NCI-H82 (cell line): ENCODE data around the gene FYN.
A peak's percentile ranks its signal among the peaks of the same experiment; 100 is the strongest.

Experiments
- DNase-seq: peaks from one replicate; lab custom pipeline; 2025; lab: John Stamatoyannopoulos, UW

Gene FYN

DNA sequence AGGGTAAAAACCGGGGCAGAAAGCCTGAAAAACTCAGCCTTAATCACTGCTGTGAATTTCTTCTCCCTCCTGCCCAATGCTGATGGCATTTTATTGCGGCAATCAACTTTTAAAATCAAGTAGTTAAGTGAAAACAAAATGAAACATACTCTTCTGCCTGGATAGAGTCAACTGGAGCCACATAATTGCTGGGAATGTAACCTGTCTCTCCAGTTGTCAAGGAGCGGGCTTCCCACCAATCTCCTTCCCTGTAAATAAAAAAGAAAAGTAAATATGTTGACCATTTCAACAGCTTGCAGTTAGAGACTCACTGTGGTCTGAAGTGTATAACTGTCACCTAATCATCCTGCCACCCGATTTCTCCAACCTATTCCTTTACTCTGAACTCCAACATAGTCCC lies 165.5 kb downstream of the FYN start:
- DNase-seq = no peak

DNA sequence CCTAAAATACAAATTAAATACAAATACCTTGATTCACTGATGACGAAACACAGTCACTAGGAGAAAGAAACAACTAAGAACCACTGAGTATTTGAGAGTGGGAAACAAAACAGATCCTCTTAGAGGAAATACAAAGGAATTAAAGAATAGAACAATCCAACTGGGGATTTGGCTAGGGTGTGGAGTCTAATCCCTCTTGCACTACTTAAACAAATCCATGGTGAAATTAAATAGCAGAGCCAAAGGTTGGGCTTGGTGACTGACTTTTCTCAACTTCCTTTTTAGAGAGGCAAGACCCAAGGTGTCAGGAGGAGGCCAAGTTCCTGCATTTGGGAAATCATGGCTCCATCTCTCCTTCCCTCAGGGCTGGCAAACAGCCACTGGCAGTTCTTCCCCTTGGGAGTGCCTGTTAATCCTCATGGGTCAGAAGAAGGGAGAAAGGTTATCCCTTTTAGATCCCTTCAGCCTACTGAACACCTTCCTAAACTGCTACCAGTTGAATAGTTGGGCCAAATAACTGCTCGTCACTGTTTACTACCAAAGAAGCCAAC lies 166.3 kb downstream of the FYN start:
- DNase-seq = peak; percentile 89

DNA sequence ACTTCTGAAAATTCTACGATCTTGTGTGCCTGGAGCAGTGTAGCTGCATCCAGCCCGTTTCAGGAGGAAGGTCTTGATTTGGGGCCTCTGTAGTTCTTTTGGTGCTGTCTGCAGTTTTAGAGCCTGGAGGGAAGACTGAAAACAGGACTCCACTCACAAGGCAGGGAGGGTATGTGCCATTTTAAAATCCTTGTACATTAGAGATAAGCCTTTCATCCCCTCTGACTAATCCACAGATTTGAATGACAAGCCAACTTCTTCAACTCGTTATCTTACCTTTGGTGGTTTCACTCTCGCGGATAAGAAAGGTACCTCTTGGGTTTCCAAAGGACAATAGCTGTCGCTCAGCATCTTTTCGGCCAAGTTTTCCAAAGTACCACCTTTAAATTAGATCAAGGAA lies 169.5 kb downstream of the FYN start:
- DNase-seq = peak; percentile 90

DNA sequence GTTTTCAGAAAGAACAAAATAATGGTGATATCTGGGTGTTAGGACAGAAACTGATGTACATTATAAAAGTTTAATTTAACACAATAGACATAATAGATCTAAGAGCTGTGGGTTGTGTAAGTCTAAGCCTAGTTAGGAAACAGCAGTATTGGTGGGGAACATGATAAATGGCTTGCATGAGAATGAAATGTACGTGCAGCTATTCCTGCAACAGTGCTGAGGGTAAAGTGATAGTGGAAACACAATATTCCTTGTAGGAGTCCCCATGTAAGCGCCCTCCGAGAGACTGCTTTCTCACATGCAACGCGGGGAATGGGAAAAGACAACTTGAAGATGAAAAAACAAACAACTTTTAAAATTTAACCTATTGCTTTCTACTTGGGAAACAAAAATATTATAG lies 171.0 kb downstream of the FYN start:
- no peak for DNase-seq

DNA sequence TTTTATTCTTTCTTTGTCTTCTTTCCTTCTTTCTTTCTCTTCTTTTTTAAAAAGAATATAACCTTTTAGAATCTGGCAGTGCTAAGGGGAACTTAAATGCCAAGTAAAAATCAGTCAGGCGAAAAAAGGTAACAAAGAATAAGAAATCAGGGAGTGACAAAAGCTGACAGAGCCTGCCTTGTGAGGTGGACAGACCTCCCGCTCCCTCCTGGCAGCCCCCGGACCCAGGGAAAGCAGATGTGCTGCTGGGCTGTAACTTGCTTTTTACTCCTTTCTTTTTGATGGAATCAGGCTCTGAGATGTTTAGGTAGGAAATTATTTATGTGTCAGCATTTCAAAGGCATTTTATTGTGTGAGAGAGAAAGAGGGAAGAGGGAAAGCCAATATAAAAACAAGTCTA lies 172.1 kb downstream of the FYN start:
- no peak for DNase-seq

DNA sequence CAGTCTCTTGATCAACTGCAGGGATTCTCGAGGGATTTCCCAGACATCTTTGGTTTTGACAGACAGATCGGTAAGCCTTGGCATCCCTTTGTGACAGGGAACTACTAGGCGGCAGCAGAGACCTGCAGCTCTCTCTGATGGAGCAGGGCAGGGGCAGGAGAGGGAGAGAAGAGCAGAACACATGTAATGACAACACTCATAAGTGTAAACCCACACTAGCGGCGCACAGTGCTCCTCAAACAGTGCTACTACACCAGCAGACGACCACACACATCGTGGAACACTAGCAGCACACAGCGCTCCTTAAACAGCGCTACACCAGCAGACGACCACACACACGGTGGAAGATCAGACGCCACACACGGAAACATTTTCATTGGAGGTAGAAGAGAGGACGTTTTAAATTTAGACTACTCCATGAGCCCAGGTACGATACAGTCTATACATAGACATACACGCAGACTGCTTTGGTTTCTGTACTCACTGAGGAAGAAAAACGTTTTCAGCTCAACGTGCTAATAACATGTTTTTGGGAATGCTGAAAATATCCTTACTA lies 173.0 kb downstream of the FYN start:
- DNase-seq = peak; percentile 15

DNA sequence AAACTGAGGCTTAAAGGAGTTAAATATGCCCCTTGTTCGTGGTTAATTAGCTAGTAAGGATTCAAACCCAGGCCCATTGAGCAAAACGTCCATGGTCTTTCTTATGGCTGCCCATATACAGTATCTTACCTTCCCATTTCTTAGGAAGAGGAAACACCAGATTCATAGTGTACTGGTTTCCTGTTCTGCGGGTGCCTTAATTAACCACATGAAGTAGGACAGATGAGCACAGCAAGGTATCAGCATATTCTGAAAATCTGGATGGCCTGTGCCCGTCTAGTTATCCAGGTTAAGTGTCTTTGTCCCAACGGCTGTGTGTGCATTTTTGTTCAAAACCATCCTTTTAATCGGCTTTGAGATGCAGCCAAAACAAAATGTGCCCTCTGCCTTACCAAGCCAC lies 174.1 kb downstream of the FYN start:
- DNase-seq = no peak

DNA sequence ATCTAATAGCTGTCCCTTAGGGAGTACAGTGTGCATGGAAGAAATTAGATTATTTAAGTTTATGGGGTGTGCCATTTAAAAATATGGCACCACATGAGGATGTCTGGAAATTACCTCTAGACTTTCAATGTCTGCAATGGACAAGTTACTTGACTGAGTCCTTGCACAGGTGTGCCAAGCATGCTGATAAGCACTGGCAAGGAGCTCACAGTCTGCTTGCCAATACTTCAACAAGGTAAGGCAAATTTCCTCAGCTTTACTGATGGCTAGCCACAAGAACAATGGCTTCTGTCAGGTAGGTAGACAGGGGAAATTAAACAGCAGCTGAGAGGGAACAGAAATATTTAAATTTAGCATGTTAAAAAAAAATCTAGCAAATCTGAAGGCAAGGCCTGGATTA lies 176.4 kb downstream of the FYN start:
- no peak for DNase-seq

DNA sequence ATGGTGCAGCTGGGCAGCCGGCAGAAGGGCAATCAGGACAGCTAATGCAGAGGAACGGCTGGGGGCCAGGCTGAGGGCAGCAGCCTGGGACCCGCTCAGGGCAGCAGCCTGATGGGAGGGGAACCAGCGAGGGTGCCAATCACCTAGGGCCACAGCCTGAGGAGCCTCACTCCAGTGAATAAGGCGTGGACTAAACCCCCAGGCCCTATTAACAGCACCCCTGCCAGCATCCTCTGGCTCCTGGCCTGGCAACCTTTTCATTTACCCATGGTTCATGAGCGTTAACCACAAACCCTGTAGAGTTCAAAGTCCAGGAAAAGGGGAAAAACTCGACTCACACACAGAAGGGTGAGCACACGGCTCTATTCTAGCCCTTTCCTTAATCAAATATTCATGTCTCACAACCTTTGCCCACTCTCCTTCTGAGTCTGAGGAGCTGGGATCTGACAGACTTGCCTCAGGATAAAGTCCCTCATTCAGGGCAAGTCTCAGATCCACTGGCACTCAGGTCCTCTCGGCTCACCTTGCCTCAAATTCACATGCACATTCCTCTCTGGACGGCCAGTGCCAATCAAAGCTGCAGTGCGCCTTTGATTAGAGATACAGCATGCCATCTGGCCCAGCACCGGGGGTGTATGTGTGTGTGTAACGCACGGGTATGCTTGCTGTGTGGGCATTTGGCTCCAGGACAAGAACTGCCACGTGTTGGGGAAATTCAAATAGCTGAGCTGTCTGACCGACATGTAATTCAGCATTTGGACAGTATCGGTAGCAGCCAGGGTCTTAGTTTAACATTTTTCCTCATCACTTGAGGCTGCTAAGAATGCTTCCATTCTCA lies 180.7 kb downstream of the FYN start:
- peak; percentile 46 for DNase-seq

DNA sequence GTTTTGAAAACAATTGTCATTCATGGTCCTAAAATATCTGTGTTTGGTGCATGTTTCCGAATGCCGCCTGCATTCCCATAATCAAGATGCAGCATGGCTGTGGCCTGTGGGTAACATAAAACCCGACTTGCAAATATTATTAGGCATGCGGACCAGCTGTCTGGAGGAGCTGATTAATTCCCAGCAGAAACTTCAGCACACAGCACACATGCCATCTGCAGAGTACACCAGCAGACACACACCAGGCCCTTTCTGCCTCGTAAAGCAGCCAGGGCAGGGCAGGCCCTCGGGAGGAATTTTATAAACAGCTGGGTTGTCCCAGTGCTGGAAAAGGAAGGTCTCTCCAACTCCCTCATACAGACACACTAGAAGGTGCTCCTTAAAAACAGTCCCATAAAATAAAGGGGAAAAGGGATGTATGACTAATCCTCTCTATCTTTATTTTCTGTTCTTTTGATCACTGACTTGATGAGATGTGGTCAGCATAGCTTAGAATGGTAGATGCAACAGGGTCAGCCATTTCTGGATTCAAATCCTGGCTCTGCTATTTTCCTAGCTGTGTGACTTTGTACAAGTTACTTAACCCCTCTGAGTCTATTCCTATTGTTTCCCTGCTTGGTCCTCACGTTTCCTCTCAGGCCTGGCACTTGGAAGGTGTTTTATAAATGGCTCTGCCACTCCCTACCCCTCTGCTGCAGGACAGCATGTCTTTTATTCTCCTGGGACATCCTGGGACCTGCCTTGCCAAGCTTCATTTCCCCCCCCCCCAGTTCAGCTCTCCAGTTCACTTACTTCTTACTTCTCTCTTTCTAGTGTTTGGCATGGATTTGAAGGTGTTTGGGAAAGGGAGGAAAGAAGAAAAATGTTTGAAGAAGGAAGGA lies 181.7 kb downstream of the FYN start:
- DNase-seq = peak; percentile 94

DNA sequence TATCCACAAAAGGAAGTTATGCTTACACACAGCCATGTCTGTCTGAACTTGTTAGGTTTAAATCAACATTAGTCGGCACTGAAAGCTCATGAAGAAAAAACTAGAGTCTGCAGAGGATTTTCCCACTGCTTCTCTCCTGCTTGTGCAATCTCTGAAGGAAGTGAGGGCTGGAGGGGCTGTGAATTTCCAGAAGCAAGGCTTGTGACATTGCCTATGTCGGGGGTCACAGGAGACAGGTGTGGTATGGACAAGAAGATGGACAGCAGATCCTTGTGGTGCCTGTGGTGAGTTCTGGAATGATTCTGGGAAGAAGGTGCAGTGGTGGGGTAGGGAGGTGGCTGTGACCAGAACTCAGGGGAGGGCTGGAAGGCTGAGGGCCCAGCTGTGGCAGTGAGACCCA lies 183.3 kb downstream of the FYN start:
- DNase-seq = no peak

DNA sequence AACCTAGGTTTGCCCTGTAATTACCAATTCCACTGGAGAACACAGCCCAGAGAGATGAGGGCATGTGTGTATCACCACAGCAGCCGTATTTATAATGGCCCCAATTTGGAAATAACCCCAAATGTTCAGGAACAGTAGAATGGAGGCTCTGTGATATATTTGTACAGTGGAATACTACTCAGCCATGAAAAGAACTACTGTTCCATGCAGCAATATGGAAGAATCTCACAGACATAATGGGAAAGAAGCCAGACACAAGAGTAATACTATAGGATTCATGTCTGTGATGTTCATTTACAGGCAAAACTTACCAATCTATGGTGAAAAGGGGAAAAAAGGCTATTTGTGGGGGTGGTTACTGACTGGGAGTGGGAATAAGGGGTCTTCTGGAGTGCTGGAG lies 183.8 kb downstream of the FYN start:
- DNase-seq = no peak

DNA sequence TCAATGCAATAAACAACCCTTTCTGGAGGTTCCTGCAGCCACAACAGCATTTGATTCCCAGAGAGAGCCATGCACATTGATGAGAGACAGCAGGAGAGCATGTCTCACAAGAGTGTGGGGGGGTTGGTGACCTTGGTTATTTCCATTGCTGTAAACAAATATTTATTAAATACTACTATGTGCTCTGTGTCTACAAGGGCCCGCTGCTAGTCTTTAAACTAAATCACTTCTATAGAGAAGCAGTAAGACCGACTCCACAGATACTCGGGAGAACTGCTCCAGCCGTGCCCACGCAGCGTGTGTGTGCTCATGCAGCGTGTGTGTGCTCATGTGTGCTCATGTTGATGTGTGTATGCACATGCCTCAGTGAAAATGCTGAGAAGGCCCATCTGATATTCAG lies 184.9 kb downstream of the FYN start:
- no peak for DNase-seq

DNA sequence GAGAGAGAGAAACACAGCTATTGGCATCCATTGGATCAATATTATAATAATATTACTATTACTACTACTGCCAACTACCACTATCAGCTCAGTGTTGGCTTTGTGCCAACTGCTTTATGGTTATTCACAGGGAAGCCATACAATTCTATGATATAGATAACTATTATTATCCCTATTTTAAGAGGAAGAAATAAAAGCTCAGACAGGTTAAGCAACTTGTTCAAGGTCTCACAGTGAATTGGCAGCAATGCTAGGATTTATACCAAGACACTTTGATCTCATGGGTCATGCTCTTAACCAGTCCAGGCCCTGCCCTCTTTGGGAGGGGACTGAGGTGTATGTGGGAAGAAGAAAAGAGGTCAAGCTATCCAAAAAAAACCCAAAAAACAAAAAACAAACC lies 185.6 kb downstream of the FYN start:
- DNase-seq = peak; percentile 46

DNA sequence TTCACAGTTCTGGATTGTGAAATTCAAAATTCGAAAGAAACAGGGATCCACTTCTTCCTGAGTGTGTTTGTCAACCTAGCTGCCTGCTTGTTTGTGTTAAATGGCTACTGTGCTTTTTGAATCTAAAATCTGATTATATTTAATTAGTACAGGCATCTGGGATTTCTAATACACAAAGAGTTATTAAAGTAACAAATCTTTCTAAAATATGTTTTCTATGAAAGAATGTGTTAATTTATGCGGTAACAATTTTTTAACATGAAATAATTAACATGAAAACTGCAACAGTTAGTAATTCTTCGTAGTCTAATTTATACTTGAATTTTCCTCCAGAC lies 186.4 kb downstream of the FYN start:
- DNase-seq = no peak

DNA sequence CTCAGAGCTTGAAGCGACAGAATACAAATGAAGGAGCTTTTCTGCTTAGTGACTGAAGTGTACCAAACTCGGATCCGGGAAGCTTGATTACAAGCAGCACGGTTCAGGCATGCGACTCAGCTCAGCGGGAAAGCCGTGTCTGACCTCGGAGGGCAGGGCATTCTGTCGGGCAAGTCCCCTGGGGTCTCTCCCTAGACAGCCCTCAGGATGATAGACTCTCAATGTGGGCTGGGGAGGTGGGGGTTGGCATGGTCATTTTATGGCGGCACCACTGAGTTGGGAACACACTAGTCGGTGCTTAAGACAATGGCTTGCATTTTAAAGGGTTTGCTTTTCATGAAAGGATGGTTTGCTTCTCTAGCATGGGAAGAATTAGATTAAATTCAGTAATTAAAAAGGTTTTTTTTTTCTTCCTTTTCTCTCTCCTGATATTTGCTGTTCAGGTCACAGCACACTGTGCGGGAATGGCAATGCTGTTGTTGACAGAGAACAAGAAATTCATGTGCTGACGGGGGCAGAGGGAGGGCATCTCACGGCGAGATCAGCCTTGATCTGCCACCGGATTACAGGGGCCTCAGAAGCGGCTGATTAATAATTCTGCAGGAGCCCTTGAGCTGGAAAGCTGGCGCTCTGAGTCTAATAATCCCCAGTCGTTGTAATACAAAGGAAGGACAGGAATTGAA lies 186.9 kb downstream of the FYN start:
- DNase-seq = peak; percentile 98

DNA sequence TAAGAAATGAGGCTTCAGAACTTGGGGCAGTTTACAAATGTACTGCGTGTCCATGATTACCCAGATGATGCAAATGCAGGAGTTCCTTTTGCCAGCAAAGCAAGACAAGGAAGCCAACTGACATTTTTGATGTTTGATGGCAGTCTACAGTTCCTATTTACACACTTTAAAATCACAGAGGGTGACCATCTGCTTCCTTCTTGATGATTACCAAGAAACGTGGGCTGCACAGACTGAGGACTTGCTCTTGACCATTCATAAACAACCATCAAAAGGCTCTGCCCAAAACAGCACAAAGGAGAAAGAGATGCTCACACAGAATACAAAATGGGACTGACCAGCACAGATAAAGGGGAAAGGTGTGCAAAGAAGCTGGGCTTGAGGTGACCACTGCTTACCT lies 187.7 kb downstream of the FYN start:
- DNase-seq = peak; percentile 41

DNA sequence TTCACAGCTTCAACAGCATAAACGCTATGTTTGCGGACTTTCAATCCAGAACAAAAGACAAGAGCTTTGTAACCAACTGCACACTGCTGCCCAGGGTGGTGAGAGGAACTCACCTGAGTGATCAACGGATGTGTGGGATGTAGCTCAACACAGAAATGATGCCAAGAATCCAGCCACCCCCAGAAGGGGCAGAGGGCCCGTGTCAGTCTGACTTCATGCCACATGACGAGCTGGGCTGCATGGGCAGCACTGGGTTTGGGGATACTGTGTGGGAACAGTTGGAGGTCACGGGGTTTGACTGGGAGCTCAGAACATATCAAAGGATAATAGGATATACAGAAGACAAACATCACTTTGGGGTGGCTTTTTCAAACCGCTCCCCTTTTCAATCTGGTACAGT lies 188.2 kb downstream of the FYN start:
- no peak for DNase-seq

DNA sequence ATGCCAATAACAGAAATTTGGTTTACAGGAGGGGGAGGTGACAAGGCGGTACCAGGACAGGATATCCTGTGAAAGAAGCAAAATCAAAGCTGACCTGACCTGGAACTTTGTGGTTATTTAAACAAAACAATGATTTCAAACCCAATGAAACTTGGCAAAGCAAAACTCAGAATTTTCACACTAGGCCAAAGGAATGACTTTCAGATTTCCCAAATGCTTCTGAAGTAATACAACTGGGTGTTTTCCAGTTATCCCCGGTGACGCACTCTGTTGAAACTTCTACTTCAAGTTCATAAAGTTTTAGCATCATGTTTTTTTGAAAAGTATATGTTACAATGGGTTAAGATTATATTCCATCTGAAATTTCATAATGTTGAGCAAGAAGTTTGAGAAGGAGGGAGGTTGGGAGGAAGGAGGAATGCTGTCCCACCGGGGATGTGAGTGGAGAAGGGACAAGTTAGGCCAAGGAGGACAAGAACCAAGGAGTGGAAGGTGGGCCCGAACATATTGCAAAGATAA lies 189.4 kb downstream of the FYN start:
- DNase-seq = no peak

DNA sequence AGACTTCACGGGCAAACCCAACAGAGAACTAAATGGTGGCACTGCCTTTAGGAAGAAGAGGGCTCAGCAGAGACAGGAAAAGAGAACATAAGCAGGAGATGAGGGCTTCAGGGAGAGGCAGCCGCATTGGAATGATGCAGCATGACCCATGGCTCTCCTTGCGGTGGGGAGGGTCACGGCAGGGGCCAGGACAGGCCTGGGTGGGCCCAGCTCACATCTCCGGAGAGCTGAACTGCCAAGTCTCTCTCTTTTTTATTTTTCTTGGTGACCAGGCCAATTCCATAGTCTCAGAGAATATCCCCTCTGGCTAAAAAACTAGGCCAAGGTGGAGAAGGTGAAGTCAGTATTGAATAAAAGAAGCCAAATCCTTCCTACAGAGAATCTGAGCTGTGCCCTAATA lies 190.1 kb downstream of the FYN start:
- no peak for DNase-seq

DNA sequence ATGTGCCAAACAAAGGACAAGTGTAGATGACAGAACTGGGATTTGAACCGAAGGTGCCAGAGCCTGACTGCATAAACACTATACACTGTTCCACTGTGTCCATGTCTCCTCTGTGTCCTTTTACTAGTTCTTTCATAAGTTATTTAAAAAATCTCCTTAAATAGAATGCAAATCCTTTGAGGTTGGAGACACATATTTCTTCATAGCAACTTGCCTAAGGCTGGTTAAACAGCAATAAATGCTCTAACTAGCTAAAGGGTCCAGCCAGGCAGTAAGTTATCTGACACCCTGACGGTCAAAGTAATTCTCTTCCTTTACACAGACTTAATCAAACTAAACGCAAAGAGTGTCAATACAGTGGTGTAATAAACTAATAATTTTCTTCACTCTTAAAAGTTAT lies 191.4 kb downstream of the FYN start:
- DNase-seq = no peak
